HCT116 (cell line): ENCODE results near the gene TTC9B. TPM values are rescaled to one million over a fixed set of nuclear protein-coding genes. Genes with fewer than 3 reads are reported as not detected.

Experiments
- ATAC-seq: fragments of 200-7000 bp; cut with Tn5 transposase; 2 replicates; pipeline ENCODE4 v1.9.1; 2020; ENCODE audit warnings: mild to moderate bottlenecking, moderate library complexity
- BruUV-seq: library from RNA; stranded (reverse); fragments of 400-500 nt; replicated peaks from 2 replicates; lab custom pipeline; 2021; lab: Mats Ljungman, UMichigan
- CTCF ChIA-PET: fragments of 300-600 bp; sonication (Branson Sonifier 250); formaldehyde crosslinking; loops from one replicate; lab custom pipeline; 2021; ENCODE audit warnings: antibody characterized with exemption; lab: Charles Lee
- POLR2A ChIA-PET: fragments of 300-600, 350-600 bp; sonication (Branson Sonifier 250); formaldehyde crosslinking; loops from one replicate; lab custom pipeline; 2021; ENCODE audit warnings: antibody characterized with exemption; lab: Charles Lee
- RAD21 ChIA-PET, 2 experiments: fragments of 300-600 bp; sonication (Branson Sonifier 250); formaldehyde crosslinking; loops; one replicate each; lab custom pipeline; 2023; ENCODE audit warnings: low total read pairs in 2 of 2; ENCODE audit not compliant: uncharacterized antibody in 2 of 2, unreplicated experiment in 2 of 2, low non-redundant PET in 1 of 2; lab: Charles Lee
- DNase-seq: peaks from one replicate; pipeline ENCODE4 v3.0.0-alpha.2; 2010; ENCODE audit warnings: low read depth, low spot score
- H2AFZ ChIP-seq: fragments of 200-600 bp; shearing (Covaris generic), sonication (generic); 2 replicates; pipeline ENCODE4 v1.6.1; 2017; ENCODE audit warnings: low read depth, mixed run types, mixed read lengths, antibody characterized with exemption, low read length; ENCODE audit not compliant: poor library complexity, severe bottlenecking
- H3K27ac ChIP-seq: 2 replicates; pipeline ENCODE4 v1.5.1; 2012; ENCODE audit warnings: low read depth, low read length
- H3K27me3 ChIP-seq: fragments of 200-600 bp; sonication (generic); 2 replicates; pipeline ENCODE4 v1.6.1; 2016; ENCODE audit warnings: mixed run types, low read length, mixed read lengths; ENCODE audit not compliant: insufficient read depth
- H3K36me3 ChIP-seq, 2 experiments: fragments of 200-500 bp in 1 of 2; fragments of 200-600 bp in 1 of 2; sonication (Bioruptor generic) in 1 of 2; sonication (generic) in 1 of 2; 2 replicates each; pipeline versions ENCODE4 v1.5.1 to v1.6.1; 2014 to 2016; ENCODE audit warnings: low read length in 2 of 2, inconsistent platforms in 1 of 2, mixed read lengths in 1 of 2, mixed run types in 1 of 2; ENCODE audit not compliant: insufficient read depth in 2 of 2, control insufficient read depth in 1 of 2
- H3K4me1 ChIP-seq, 2 experiments: fragments of 200-600 bp in 1 of 2; sonication (generic) in 1 of 2; 2 replicates each; pipeline versions ENCODE4 v1.5.1 to v1.6.1; 2012 to 2017; ENCODE audit warnings: low read length in 2 of 2, inconsistent platforms in 1 of 2, mild to moderate bottlenecking in 1 of 2, mixed read lengths in 1 of 2, mixed run types in 1 of 2, moderate library complexity in 1 of 2; ENCODE audit not compliant: insufficient read depth in 2 of 2, control insufficient read depth in 1 of 2
- H3K4me2 ChIP-seq: fragments of 200-600 bp; sonication (generic); 2 replicates; pipeline ENCODE4 v1.6.1; 2017; ENCODE audit warnings: mixed run types, low read length, mixed read lengths
- H3K4me3 ChIP-seq, 2 experiments: fragments of 200-600 bp in 1 of 2; sonication (generic) in 1 of 2; replicated peaks in 1 of 2; 2 replicates each; pipeline ENCODE4 v1.5.1; 2011 to 2016; ENCODE audit warnings: low read length in 2 of 2, control low read depth in 1 of 2, low read depth in 1 of 2, mild to moderate bottlenecking in 1 of 2, mixed read lengths in 1 of 2, mixed run types in 1 of 2
- H3K79me2 ChIP-seq: fragments of 200-600 bp; sonication (generic); 2 replicates; pipeline ENCODE4 v1.6.1; 2017; ENCODE audit warnings: mild to moderate bottlenecking, mixed run types, low read length, moderate library complexity, mixed read lengths; ENCODE audit not compliant: insufficient read depth
- H3K9ac ChIP-seq: fragments of 200-600 bp; sonication (generic); 2 replicates; pipeline ENCODE4 v1.6.1; 2016; ENCODE audit warnings: low read length, mixed read lengths
- H3K9me2 ChIP-seq: fragments of 200-600 bp; sonication (generic), shearing (Covaris generic); 2 replicates; pipeline ENCODE4 v1.6.1; 2017; ENCODE audit warnings: mixed run types, mild to moderate bottlenecking, moderate library complexity; ENCODE audit not compliant: insufficient read depth
- H3K9me3 ChIP-seq, 2 experiments: fragments of 200-500 bp in 1 of 2; fragments of 200-600 bp in 1 of 2; sonication (Bioruptor generic) in 1 of 2; sonication (generic) in 1 of 2; 2 replicates each; pipeline ENCODE4 v1.6.1; 2014 to 2017; ENCODE audit warnings: low read length in 2 of 2, mixed read lengths in 2 of 2, inconsistent platforms in 1 of 2, low read depth in 1 of 2, mild to moderate bottlenecking in 1 of 2, mixed run types in 1 of 2, moderate library complexity in 1 of 2; ENCODE audit not compliant: control insufficient read depth in 1 of 2, insufficient read depth in 1 of 2
- H4K20me1 ChIP-seq: fragments of 200-600 bp; sonication (generic), shearing (Covaris generic); 2 replicates; pipeline ENCODE4 v1.6.1; 2017; ENCODE audit warnings: mixed run types, mild to moderate bottlenecking, moderate library complexity; ENCODE audit not compliant: insufficient read depth
- EZH2phosphoT487 ChIP-seq: fragments of 200-600 bp; IDR thresholded peaks from 2 replicates; pipeline ENCODE4 v1.6.1; 2018; ENCODE audit warnings: antibody characterized with exemption, borderline replicate concordance
- FOSL1 ChIP-seq: IDR thresholded peaks from 2 replicates; pipeline ENCODE4 v1.6.1; 2012; ENCODE audit warnings: low read depth
- POLR2AphosphoS5 ChIP-seq: IDR thresholded peaks from 2 replicates; pipeline ENCODE4 v1.6.1; 2011; ENCODE audit warnings: mild to moderate bottlenecking, low read depth, low read length, moderate library complexity
- RAD21 ChIP-seq: IDR thresholded peaks from 2 replicates; pipeline ENCODE4 v1.6.1; 2012; ENCODE audit warnings: low read depth, mild to moderate bottlenecking
- SP1 ChIP-seq: IDR thresholded peaks from 2 replicates; pipeline ENCODE4 v1.6.1; 2012; ENCODE audit warnings: low read depth
- YY1 ChIP-seq: IDR thresholded peaks from 2 replicates; pipeline ENCODE4 v1.6.1; 2011; ENCODE audit warnings: low read length, low read depth, moderate library complexity, mild to moderate bottlenecking; ENCODE audit not compliant: insufficient replicate concordance; ENCODE audit errors: extremely low read depth
- intact Hi-C: fragments of 100-400 bp; cut with micrococcal nuclease; formaldehyde crosslinking; loops from 2 replicates; pipeline ENCODE4 v1.10.0; 2022
- total RNA-seq: library from RNA; stranded (reverse); gene quantifications from one replicate; pipeline ENCODE4 v1.2.1, GENCODE V29; 2021; ENCODE audit not compliant: unreplicated experiment

The TTC9B gene
- total RNA-seq, 1 experiment from 2014 or later, result 1.7 TPM

- Histone ChIP-seq H3K36me3 (peaks cover under 1 to 6% of the 10 kb centered on the region in 2 experiments; a peak in 3 of 4 replicates), H2AFZ (no peak overlapping the region), H3K9ac (no peak overlapping the region), H3K9me3 (no peaks in the 10 kb centered on the region), H3K27me3 (no peaks in the 10 kb centered on the region), H3K79me2 (no peaks in the 10 kb centered on the region), H3K4me1 (peaks cover 33 to 45% of the 10 kb centered on the region in 2 experiments), H3K9me2 (no peaks in the 10 kb centered on the region), H4K20me1 (no peaks in the 10 kb centered on the region), H3K27ac (no peak overlapping the region), H3K4me3 (no peak overlapping the region), H3K4me2 (no peak overlapping the region)
- ATAC-seq, result no peak
- TF ChIP-seq POLR2AphosphoS5 (0 out of 2 replicates have a peak, but pooled peaks have one; percentile 13), EZH2phosphoT487 (no peak)
- ChIA-PET POLR2A (no interaction called here), RAD21 (no interaction called here), CTCF (interaction anchor here (1.2 kb wide), 1 partner anchor 94 kb away, joined by 4 read pairs; no protein-coding TSS in a partner anchor)
- no TSS peak for BruUV-seq
- DNase-seq, result no peak
- intact Hi-C loops, result no loop called here
These were observed 15.7 kb upstream of the TTC9B start for GRCh38 chr19:40233811-40234389.

- POLR2A ChIA-PET, result no interaction called here
- Histone ChIP-seq H3K9me2 (no peaks in the 10 kb centered on the region), H3K79me2 (no peaks in the 10 kb centered on the region), H3K9me3 (no peaks in the 10 kb centered on the region), H3K36me3 (peaks cover 0 to 6% of the 10 kb centered on the region in 2 experiments; a peak in 2 of 4 replicates), H3K9ac (no peak overlapping the region), H3K4me2 (peak overlapping the region; percentile 79), H2AFZ (no peak overlapping the region), H3K27ac (peak overlapping the region; percentile 42; the same call in 1 of the 2 replicates), H3K27me3 (no peaks in the 10 kb centered on the region), H3K4me3 (no peak overlapping the region), H3K4me1 (peaks cover 35 to 48% of the 10 kb centered on the region in 2 experiments), H4K20me1 (no peaks in the 10 kb centered on the region)
- RAD21 ChIA-PET, result no interaction called here
- no TSS peak for BruUV-seq
- CTCF ChIA-PET, result no interaction called here
- ATAC-seq, result no peak
- TF ChIP-seq SP1 (no peak), YY1 (no peak), RAD21 (no peak), FOSL1 (no peak)
- intact Hi-C loops, result no loop called here
- no peak for DNase-seq
These were observed 15.0 kb upstream of the TTC9B start for GRCh38 chr19:40232949-40233810.
